Lower leg skin (tissue), 4 donors: Measurements from ENCODE around the gene TDRD6. TPM values are rescaled to one million over a fixed set of nuclear protein-coding genes. Genes with fewer than 3 reads are reported as not detected.

Experiments used
- DNase-seq, 2 donors: peaks; one replicate each; pipeline ENCODE4 v3.0.0-alpha.2; 2019; ENCODE audit warnings: low spot score in 2 of 2
- H3K4me3 ChIP-seq: fragments of 200-600 bp; sonication (generic); 2 replicates; pipeline ENCODE4 v1.5.1; 2017; ENCODE audit warnings: mild to moderate bottlenecking, low read depth; ENCODE audit not compliant: poor library complexity, severe bottlenecking
- POLR2A ChIP-seq, 2 donors: fragments of 450-650 bp; IDR thresholded peaks; one replicate each; pipeline ENCODE4 v1.6.1; 2016 to 2017; ENCODE audit warnings: antibody characterized with exemption in 2 of 2, mild to moderate bottlenecking in 1 of 2, moderate library complexity in 1 of 2
- WGBS, 2 donors: methylation state at CpG; one replicate each; pipeline ENCODE4 v1.1.5; 2018; 5-methylcytosine and 5-hydroxymethylcytosine counted together
- intact Hi-C: fragments of 100-400 bp; cut with DNase I; formaldehyde crosslinking; loops from one replicate; pipeline ENCODE4 v1.15.0; 2023; ENCODE audit warnings: low total_unique reads
- total RNA-seq, 4 donors: library from RNA; depleted of rRNA; stranded (reverse); fragments of >200 nt; gene quantifications; one replicate each; pipeline ENCODE4 v1.1.0, GENCODE V29; 2016
- TF ChIP-seq, protein P1 (sequence below), 3 donors: fragments of 450-650 bp; IDR thresholded peaks; one replicate each; pipeline ENCODE4 v1.5.1; 2016; ENCODE audit warnings: antibody characterized with exemption in 3 of 3, mild to moderate bottlenecking in 3 of 3, moderate library complexity in 2 of 3

TDRD6 gene
- total RNA-seq, 4 donors from 2014 or later = 0.21 to 0.59 (median 0.32) TPM

- WGBS, 2 donors = 91 to 94% methylated on average over 6 of the region's 6 CpGs
- no peak overlapping the region for H3K4me3 ChIP-seq
- no peak for DNase-seq
- no peak for TF ChIP-seq POLR2A (IDR thresholded peaks at IDR 0.05)
- TF ChIP-seq, protein P1, sequence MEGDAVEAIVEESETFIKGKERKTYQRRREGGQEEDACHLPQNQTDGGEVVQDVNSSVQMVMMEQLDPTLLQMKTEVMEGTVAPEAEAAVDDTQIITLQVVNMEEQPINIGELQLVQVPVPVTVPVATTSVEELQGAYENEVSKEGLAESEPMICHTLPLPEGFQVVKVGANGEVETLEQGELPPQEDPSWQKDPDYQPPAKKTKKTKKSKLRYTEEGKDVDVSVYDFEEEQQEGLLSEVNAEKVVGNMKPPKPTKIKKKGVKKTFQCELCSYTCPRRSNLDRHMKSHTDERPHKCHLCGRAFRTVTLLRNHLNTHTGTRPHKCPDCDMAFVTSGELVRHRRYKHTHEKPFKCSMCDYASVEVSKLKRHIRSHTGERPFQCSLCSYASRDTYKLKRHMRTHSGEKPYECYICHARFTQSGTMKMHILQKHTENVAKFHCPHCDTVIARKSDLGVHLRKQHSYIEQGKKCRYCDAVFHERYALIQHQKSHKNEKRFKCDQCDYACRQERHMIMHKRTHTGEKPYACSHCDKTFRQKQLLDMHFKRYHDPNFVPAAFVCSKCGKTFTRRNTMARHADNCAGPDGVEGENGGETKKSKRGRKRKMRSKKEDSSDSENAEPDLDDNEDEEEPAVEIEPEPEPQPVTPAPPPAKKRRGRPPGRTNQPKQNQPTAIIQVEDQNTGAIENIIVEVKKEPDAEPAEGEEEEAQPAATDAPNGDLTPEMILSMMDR (IDR thresholded peaks at IDR 0.05) = no peak
- intact Hi-C loops = no loop called here
Observed at GRCh38 chr6:46676604-46677313, 10.9 kb upstream of the TDRD6 start.

GRCh38 chr6:46677314-46677654 lies 10.4 kb upstream of the TDRD6 start:
- intact Hi-C loops = no loop called here
- TF ChIP-seq POLR2A (IDR thresholded peaks at IDR 0.05) = no peak
- TF ChIP-seq, protein P1 (IDR thresholded peaks at IDR 0.05) = no peak

DNA sequence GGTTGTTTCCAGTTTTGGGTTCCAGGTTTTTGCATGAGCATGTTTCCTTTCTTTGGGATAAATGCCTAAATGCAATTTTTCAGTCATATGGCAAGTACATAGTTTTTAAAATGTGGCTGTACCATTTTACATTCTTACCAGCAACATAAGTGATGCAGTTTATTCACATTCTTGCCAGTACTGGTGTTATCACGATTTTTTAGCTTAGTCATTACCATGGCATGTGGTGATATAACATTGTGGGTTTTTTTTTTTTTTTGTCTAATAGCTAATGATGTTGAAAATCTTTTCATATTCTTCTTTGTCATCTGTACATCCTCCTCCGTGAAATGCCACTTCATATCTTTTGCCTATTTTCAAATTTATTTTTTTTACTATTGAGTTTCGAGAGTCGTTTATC lies 2.9 kb upstream of the TDRD6 start:
- intact Hi-C loops = no loop called here
- H3K4me3 ChIP-seq = no peak overlapping the region
- no peak for DNase-seq
- WGBS, 2 donors = 76 to 80% methylated on average over 4 of the region's 4 CpGs
- TF ChIP-seq, protein P1 (IDR thresholded peaks at IDR 0.05) = no peak
- TF ChIP-seq POLR2A (IDR thresholded peaks at IDR 0.05) = no peak

More at GRCh38 chr6:46677314-46677654, 10.4 kb upstream of the TDRD6 start:
- DNase-seq = no peak
- no peak overlapping the region for H3K4me3 ChIP-seq
- 83 to 86% methylated on average over 4 of the region's 4 CpGs for WGBS, 2 donors

GRCh38 chr6:46688117-46688965 lies 656 bp downstream of the TDRD6 start:
- intact Hi-C loops = no loop called here
- 96 to 97% methylated on average over 52 to 69 of the region's 85 CpGs for WGBS, 2 donors
- TF ChIP-seq POLR2A (IDR thresholded peaks at IDR 0.05) = no peak
- TF ChIP-seq, protein P1 (IDR thresholded peaks at IDR 0.05) = no peak
- no peak overlapping the region for H3K4me3 ChIP-seq
- no peak for DNase-seq

DNA sequence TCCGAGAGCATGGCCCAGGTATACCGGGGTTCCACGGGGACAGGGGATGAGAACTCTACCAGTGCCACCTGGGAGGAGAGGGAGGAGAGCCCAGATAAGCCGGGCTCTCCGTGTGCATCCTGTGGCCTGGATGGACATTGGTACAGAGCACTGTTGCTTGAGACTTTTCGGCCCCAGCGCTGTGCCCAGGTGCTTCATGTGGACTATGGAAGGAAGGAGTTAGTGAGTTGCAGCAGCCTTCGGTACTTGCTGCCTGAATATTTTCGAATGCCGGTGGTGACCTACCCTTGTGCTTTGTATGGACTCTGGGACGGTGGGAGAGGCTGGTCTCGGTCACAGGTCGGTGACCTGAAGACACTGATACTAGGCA lies 1.3 kb downstream of the TDRD6 start:
- intact Hi-C loops = no loop called here
- TF ChIP-seq, protein P1 (IDR thresholded peaks at IDR 0.05) = no peak
- TF ChIP-seq POLR2A (IDR thresholded peaks at IDR 0.05) = no peak
- no peak for DNase-seq
- 96 to 98% methylated on average over 12 to 13 of the region's 13 CpGs for WGBS, 2 donors
- no peak overlapping the region for H3K4me3 ChIP-seq
